ENCODE data around the gene MIEN1. TPM values are rescaled to one million over a fixed set of nuclear protein-coding genes. Genes with fewer than 3 reads are reported as not detected.

The MIEN1 gene
- total and polyA plus RNA-seq, 2 of the 13 experiments (the other 11 are each of a cell fraction or from before 2014, with no cell fraction given): 40.6 to 56.6 TPM

DNA sequence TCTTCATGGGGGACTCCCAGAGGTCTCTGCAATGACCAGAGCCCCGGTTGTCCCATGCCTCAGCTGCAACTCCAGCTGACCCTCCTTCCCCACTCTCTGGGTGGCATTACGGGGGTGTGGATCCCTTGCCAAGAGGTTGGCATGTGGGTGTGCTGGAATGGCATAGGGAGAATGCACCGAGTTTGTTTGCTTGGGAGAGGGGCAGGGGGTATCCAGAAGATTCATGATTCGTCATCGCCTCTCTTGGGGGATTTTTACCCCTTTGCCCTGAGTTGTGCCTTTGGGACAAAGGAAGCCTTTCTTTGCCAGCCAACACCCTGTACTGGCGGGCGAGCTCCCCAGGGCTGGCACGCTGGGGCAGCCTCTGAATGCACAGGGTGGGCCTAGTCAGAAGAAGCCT, 23.9 kb downstream of the MIEN1 start:
- in situ Hi-C loops (cut with HindIII; ENCODE audit: extremely low pct_ligation_motif_present, low pct_unique_long_range_greater_than_20kb) (no loop called here), intact Hi-C loops (cut with micrococcal nuclease; ENCODE audit: unreplicated experiment) (no loop called here)
- CTCF ChIA-PET (ENCODE audit: low intra/inter-chr PET ratio, low total read pairs): no interaction called here
- DNase-seq (ENCODE audit: low spot score) (no peak), FAIRE-seq (no peak), ATAC-seq (no peak)
- Histone ChIP-seq H4K20me1 (ENCODE audit: insufficient read depth, low read length) (peaks cover 14% of the 10 kb centered on the region; the same call in 1 of the 2 replicates), H3K36me3 (replicated peaks in 1 of 2; ENCODE audit: control insufficient read depth in 1 of 2, insufficient read depth in 2 of 2, low read length in 2 of 2) (peaks cover 39 to 50% of the 10 kb centered on the region in 2 experiments), H3K9ac (ENCODE audit: insufficient read depth, low read depth, low read length) (no peak overlapping the region), H3K79me2 (ENCODE audit: insufficient read depth, low read length) (peaks cover 39% of the 10 kb centered on the region), H3K27me3 (ENCODE audit: control insufficient read depth in 1 of 2, insufficient read depth in 2 of 2, low read length in 2 of 2) (no peaks in the 10 kb centered on the region), H3K27ac (ENCODE audit: extremely low read length, insufficient read depth, low read length) (no peak overlapping the region), H3K4me1 (ENCODE audit: insufficient read depth, low read length) (peaks cover 46% of the 10 kb centered on the region), H2AFZ (ENCODE audit: low read length) (no peak overlapping the region), H3K9me3 (ENCODE audit: low read length) (no peaks in the 10 kb centered on the region), H3K4me2 (ENCODE audit: low read depth, low read length) (no peak overlapping the region), H3K4me3 (replicated peaks in 1 of 3; ENCODE audit: insufficient read depth in 1 of 3, low read depth in 2 of 3, low read length in 3 of 3) (no peak overlapping the region)
- 98% methylated on average over 8 of the region's 8 CpGs for WGBS (ENCODE audit: low lambda C conversion rate)
- BruUV-seq (replicated peaks): no TSS peak
- POLR2A ChIA-PET: interaction anchor here (1.0 to 3.0 kb wide), 2 partner anchors 24 to 31 kb away, joined by 4 to 8 read pairs; partner anchors contain the start of genes GRB7 and MIEN1
- TF ChIP-seq ZNF292 (CRISPR knock-in tag; IDR thresholded peaks at IDR 0.05; ENCODE audit: borderline replicate concordance, low read depth) (no peak), GATAD1 (CRISPR knock-in tag; IDR thresholded peaks at IDR 0.05) (no peak), ZNF101 (CRISPR knock-in tag; IDR thresholded peaks at IDR 0.05; ENCODE audit: borderline replicate concordance, low read depth) (no peak), MXI1 (IDR thresholded peaks at IDR 0.05; ENCODE audit: borderline replicate concordance, low read depth, low read length) (no peak)
- TF ChIP-seq, protein P1, sequence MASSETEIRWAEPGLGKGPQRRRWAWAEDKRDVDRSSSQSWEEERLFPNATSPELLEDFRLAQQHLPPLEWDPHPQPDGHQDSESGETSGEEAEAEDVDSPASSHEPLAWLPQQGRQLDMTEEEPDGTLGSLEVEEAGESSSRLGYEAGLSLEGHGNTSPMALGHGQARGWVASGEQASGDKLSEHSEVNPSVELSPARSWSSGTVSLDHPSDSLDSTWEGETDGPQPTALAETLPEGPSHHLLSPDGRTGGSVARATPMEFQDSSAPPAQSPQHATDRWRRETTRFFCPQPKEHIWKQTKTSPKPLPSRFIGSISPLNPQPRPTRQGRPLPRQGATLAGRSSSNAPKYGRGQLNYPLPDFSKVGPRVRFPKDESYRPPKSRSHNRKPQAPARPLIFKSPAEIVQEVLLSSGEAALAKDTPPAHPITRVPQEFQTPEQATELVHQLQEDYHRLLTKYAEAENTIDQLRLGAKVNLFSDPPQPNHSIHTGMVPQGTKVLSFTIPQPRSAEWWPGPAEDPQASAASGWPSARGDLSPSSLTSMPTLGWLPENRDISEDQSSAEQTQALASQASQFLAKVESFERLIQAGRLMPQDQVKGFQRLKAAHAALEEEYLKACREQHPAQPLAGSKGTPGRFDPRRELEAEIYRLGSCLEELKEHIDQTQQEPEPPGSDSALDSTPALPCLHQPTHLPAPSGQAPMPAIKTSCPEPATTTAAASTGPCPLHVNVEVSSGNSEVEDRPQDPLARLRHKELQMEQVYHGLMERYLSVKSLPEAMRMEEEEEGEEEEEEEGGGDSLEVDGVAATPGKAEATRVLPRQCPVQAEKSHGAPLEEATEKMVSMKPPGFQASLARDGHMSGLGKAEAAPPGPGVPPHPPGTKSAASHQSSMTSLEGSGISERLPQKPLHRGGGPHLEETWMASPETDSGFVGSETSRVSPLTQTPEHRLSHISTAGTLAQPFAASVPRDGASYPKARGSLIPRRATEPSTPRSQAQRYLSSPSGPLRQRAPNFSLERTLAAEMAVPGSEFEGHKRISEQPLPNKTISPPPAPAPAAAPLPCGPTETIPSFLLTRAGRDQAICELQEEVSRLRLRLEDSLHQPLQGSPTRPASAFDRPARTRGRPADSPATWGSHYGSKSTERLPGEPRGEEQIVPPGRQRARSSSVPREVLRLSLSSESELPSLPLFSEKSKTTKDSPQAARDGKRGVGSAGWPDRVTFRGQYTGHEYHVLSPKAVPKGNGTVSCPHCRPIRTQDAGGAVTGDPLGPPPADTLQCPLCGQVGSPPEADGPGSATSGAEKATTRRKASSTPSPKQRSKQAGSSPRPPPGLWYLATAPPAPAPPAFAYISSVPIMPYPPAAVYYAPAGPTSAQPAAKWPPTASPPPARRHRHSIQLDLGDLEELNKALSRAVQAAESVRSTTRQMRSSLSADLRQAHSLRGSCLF (CRISPR knock-in tag; IDR thresholded peaks at IDR 0.05; ENCODE audit: borderline replicate concordance): no peak
- TF ChIP-seq, protein P2, sequence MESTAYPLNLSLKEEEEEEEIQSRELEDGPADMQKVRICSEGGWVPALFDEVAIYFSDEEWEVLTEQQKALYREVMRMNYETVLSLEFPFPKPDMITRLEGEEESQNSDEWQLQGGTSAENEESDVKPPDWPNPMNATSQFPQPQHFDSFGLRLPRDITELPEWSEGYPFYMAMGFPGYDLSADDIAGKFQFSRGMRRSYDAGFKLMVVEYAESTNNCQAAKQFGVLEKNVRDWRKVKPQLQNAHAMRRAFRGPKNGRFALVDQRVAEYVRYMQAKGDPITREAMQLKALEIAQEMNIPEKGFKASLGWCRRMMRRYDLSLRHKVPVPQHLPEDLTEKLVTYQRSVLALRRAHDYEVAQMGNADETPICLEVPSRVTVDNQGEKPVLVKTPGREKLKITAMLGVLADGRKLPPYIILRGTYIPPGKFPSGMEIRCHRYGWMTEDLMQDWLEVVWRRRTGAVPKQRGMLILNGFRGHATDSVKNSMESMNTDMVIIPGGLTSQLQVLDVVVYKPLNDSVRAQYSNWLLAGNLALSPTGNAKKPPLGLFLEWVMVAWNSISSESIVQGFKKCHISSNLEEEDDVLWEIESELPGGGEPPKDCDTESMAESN (CRISPR knock-in tag; conservative IDR thresholded peaks at IDR 0.05): no peak
- TF ChIP-seq, protein P3, sequence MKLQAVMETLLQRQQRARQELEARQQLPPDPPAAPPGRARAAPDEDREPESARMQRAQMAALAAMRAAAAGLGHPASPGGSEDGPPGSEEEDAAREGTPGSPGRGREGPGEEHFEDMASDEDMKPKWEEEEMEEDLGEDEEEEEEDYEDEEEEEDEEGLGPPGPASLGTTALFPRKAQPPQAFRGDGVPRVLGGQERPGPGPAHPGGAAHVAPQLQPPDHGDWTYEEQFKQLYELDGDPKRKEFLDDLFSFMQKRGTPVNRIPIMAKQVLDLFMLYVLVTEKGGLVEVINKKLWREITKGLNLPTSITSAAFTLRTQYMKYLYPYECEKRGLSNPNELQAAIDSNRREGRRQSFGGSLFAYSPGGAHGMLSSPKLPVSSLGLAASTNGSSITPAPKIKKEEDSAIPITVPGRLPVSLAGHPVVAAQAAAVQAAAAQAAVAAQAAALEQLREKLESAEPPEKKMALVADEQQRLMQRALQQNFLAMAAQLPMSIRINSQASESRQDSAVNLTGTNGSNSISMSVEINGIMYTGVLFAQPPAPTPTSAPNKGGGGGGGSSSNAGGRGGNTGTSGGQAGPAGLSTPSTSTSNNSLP (IDR thresholded peaks at IDR 0.05; ENCODE audit: low read depth, low read length): no peak
- TF ChIP-seq, protein P4, sequence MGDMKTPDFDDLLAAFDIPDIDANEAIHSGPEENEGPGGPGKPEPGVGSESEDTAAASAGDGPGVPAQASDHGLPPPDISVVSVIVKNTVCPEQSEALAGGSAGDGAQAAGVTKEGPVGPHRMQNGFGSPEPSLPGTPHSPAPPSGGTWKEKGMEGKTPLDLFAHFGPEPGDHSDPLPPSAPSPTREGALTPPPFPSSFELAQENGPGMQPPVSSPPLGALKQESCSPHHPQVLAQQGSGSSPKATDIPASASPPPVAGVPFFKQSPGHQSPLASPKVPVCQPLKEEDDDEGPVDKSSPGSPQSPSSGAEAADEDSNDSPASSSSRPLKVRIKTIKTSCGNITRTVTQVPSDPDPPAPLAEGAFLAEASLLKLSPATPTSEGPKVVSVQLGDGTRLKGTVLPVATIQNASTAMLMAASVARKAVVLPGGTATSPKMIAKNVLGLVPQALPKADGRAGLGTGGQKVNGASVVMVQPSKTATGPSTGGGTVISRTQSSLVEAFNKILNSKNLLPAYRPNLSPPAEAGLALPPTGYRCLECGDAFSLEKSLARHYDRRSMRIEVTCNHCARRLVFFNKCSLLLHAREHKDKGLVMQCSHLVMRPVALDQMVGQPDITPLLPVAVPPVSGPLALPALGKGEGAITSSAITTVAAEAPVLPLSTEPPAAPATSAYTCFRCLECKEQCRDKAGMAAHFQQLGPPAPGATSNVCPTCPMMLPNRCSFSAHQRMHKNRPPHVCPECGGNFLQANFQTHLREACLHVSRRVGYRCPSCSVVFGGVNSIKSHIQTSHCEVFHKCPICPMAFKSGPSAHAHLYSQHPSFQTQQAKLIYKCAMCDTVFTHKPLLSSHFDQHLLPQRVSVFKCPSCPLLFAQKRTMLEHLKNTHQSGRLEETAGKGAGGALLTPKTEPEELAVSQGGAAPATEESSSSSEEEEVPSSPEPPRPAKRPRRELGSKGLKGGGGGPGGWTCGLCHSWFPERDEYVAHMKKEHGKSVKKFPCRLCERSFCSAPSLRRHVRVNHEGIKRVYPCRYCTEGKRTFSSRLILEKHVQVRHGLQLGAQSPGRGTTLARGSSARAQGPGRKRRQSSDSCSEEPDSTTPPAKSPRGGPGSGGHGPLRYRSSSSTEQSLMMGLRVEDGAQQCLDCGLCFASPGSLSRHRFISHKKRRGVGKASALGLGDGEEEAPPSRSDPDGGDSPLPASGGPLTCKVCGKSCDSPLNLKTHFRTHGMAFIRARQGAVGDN (CRISPR knock-in tag; IDR thresholded peaks at IDR 0.05): no peak

Data from HepG2 (cell line).